Measurements from ENCODE around the gene CDH9.

DNA sequence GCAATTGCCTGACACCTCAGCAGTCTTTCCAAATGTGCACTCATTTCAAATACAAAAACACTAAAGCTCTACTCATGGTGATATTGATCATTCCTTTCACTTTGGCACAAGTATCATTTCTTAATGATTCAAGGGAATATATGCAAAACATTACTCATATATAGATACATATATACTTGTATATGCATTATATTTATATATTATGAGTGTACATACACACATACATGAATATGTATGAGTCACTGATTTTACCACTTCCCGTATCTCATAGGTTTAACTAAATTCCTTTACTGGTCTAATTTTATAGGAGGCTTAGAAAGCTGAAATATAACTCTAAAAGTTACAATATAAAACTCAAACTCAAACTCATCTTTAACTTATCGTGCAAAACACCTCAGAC, 156.5 kb downstream of the CDH9 start:
- TF ChIP-seq NFIC (IDR thresholded peaks at IDR 0.05): no peak
- no peak for TF ChIP-seq MAX (IDR thresholded peaks at IDR 0.05)
- TF ChIP-seq CEBPB (IDR thresholded peaks at IDR 0.05): no peak
- TF ChIP-seq, protein P1, sequence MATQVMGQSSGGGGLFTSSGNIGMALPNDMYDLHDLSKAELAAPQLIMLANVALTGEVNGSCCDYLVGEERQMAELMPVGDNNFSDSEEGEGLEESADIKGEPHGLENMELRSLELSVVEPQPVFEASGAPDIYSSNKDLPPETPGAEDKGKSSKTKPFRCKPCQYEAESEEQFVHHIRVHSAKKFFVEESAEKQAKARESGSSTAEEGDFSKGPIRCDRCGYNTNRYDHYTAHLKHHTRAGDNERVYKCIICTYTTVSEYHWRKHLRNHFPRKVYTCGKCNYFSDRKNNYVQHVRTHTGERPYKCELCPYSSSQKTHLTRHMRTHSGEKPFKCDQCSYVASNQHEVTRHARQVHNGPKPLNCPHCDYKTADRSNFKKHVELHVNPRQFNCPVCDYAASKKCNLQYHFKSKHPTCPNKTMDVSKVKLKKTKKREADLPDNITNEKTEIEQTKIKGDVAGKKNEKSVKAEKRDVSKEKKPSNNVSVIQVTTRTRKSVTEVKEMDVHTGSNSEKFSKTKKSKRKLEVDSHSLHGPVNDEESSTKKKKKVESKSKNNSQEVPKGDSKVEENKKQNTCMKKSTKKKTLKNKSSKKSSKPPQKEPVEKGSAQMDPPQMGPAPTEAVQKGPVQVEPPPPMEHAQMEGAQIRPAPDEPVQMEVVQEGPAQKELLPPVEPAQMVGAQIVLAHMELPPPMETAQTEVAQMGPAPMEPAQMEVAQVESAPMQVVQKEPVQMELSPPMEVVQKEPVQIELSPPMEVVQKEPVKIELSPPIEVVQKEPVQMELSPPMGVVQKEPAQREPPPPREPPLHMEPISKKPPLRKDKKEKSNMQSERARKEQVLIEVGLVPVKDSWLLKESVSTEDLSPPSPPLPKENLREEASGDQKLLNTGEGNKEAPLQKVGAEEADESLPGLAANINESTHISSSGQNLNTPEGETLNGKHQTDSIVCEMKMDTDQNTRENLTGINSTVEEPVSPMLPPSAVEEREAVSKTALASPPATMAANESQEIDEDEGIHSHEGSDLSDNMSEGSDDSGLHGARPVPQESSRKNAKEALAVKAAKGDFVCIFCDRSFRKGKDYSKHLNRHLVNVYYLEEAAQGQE (IDR thresholded peaks at IDR 0.05; ENCODE audit: low read depth): no peak
- no peak for TF ChIP-seq YY1 (IDR thresholded peaks at IDR 0.05; ENCODE audit: low read depth)
- TF ChIP-seq CREB1 (IDR thresholded peaks at IDR 0.05; ENCODE audit: low read depth): no peak
- TF ChIP-seq, protein P2, sequence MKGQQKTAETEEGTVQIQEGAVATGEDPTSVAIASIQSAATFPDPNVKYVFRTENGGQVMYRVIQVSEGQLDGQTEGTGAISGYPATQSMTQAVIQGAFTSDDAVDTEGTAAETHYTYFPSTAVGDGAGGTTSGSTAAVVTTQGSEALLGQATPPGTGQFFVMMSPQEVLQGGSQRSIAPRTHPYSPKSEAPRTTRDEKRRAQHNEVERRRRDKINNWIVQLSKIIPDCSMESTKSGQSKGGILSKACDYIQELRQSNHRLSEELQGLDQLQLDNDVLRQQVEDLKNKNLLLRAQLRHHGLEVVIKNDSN (IDR thresholded peaks at IDR 0.05): no peak
- TF ChIP-seq EP300 (IDR thresholded peaks at IDR 0.05; ENCODE audit: borderline replicate concordance): no peak
- TF ChIP-seq EGR1 (IDR thresholded peaks at IDR 0.05): no peak
- no peak for TF ChIP-seq RAD21 (IDR thresholded peaks at IDR 0.05; ENCODE audit: low read depth)
- no peak for TF ChIP-seq TAF1 (IDR thresholded peaks at IDR 0.05; ENCODE audit: low read depth)
- TF ChIP-seq ZBTB7A (IDR thresholded peaks at IDR 0.05; ENCODE audit: low read depth): no peak
- no peak for TF ChIP-seq TEAD4 (IDR thresholded peaks at IDR 0.05)
